DLD1 (cell line): ENCODE data around the gene CHST15.

Experiments
- in situ Hi-C: cut with HindIII; loops from 2 replicates; pipeline ENCODE4 v1.10.0; 2017; ENCODE audit warnings: low sequenced_read_pairs

Gene CHST15

DNA sequence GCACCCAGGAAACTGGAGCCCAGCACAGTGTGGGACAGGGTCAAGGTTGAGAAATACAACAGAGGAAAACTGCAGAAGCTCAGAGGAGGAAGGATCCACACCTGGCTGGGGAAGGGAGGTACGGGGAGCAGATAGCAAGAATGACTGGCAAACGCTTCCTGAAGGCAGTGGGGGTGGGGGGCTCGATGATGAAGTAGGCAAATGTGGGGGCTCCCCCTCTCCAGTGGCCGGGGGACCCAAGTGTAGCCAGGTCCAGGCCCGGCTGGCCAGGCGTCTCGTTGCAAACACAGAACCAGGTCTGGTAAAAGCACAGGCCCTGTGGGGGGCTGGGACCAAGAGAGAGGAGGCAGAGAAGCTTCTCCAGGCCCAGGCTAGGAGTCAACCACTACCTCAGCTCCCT lies 7.7 kb downstream of the CHST15 start:
- in situ Hi-C loops, result no loop called here

DNA sequence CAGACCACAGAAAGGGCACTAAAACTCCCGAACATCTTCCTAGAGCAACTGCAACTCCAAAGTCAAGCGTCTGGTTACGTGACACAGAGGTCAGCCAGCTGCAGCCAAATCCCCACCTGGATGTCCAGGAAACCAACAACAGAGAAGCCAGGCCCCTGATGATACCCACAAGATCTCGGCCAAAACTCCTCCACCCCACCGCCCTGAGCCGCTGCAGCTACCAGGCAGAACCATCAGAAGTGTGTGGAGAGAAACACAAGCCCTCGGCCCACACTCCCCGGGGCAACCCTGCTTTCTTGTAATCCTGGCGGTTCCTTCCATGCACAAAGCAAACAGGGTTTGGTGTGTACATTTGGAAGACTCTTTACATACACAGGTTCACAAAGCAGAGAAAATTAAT lies 8.7 kb downstream of the CHST15 start:
- in situ Hi-C loops, result no loop called here

DNA sequence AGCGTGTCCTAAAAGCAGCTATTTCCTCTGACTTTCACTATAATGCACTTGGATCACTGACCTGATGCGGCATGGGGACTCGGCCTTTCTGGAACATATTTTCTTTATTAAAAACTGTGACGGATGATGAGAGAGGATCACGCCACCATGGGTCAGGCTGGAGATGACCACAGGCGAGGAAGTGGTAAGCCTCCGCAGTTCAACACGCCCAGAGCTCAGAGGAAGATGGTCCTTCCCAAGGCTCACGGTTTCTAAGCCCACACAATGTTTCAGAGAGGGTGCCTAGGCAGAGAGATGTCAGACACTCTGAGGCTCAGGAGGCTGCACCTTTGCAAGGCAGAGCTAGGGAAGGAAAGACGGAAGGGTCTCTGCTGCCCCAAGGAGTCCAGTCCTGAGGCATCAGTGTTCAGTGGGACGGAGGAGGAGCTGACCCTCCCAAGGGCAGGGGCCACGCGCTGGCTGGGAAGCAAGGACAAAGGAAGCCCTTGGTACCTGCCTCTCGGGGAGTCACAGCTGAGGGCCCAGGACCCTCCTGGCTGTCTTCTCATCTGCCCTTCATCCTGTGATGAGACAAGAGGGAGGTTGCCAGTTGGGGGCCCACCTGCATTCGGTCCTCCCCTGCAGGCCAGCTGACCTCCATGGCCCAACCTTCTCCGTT lies 9.5 kb downstream of the CHST15 start:
- in situ Hi-C loops, result no loop called here

DNA sequence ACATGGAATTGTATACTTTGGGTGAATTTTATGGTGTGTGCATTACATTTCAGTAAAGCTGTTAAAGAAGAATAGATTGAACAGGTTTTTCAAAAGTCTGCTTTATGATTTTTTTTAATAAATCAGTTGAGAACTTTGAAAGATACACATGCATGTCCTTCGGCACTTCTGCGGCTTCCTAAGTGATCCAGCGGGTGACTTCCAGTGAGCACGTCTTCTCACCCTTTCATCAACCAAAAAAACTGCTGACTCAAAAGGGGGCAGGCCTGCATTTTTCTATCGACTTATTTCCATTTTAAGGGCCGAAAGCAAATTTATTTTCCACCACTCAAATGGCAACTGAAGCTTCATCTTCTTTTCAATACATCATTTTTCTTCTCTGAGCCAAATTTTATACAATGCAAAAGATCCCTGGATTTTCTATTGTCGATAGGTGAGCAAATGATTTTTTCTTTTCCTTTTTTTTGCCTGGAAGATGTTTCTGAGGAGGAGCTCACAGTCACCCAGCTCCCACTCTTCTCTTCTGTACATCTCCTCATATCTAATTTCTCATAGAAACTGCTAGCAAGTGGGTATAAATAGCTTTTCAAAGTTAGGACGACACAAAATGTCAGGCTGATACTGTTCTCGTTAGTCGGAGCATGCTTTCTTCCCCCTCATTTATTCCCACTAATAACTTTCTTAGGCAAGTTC lies 10.2 kb downstream of the CHST15 start:
- in situ Hi-C loops, result no loop called here

DNA sequence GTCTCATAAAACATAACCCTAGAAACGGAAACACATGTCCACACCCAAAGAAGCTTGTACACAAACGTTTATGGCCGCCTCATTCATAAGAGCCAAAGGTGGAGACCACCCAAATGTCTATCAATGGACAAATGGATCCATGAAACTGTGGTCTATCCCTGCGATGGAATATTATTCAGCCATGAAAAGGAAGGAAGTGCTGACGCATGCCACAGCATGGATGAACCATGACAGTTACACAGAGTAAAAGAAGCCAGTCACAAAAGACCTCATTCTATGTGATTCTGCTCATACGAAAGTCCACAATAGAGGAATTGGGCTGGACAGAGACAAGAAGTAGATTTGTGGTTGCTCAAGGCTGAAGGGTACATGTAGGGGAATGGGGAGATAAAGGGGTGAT lies 10.8 kb downstream of the CHST15 start:
- in situ Hi-C loops, result no loop called here

DNA sequence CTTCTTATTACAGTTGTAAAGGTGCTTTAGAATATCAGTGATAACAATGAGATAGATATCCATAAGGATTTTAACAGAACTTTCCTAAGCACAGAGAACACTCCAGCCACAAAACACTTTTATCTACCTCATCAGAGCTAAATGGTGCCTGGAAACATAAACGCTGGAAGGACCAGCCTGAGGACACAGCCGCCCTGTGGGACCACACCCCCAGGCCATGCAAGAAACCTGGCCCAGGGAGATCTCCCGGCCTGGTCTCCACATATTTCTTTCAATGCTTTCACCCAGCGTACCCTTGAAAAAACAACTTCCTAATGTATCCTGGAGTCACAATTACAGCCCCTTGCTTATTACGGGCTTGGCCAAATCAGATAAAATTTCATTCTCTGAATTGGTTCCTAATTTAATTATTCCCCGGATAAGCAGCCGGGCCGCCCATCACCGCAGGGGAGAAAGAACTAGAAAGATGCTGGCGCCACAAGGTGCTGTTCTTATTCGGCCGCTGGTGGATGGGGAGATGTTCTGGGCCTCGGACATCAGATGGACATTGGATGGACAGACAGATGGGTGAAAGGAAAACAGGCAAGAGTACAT lies 11.8 kb downstream of the CHST15 start:
- in situ Hi-C loops, result no loop called here

DNA sequence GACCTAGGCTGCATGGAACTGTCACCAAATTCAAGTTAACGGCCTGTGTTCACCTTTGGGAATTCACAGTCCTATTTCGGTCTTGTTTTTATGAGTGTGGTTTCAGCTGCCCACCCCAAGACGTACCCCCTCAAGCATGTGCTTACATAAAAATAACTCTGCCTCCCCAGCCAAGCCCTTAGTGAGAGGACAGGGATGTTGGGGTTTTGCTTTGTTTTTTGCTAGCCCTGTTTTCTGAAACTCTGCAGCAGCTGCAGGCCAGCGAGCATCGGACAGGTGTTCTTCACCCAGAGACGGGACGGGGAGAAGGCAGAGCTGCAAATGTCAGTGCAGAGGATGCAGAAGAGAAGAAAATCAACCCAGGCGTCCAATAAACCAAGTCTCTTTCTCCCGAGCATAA lies 13.5 kb downstream of the CHST15 start:
- in situ Hi-C loops, result no loop called here

DNA sequence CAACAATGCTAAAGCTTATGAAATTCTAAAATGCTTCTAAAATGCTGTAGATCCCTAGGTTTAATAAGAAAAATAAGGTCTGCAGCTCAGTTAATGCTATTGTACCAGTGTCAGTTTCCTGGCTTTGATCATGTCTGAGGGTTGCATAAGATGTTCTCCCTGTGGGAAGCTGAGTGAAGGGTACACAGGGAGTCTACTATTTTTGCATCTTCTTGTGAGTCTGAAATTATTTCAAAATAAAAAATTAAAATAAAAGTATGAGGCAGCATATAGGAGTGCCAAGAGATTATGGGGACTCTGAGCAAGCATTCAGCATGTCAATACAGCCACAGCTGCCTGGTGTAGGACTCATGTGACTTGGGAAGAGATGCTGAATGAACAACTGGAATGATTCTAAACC lies 14.7 kb downstream of the CHST15 start:
- in situ Hi-C loops, result no loop called here

DNA sequence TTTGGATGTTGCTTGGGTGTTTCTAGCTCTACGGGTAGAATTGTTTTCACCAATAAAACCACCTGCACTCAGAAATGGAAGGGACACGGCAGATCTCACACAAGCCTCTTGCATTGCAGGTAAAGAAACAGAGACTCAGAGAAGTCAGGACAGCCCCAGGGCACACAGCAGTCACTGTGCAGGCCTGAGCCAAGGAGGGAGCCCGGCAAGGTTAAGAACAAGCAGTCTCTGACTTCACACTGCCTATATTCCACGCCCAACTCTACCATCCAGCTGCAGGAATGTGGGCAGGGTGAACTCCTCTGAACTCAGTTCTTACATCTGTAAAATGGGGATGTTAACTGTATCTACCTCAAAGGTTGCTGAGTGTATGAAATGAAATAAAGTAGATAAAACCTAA lies 15.4 kb downstream of the CHST15 start:
- in situ Hi-C loops, result no loop called here

DNA sequence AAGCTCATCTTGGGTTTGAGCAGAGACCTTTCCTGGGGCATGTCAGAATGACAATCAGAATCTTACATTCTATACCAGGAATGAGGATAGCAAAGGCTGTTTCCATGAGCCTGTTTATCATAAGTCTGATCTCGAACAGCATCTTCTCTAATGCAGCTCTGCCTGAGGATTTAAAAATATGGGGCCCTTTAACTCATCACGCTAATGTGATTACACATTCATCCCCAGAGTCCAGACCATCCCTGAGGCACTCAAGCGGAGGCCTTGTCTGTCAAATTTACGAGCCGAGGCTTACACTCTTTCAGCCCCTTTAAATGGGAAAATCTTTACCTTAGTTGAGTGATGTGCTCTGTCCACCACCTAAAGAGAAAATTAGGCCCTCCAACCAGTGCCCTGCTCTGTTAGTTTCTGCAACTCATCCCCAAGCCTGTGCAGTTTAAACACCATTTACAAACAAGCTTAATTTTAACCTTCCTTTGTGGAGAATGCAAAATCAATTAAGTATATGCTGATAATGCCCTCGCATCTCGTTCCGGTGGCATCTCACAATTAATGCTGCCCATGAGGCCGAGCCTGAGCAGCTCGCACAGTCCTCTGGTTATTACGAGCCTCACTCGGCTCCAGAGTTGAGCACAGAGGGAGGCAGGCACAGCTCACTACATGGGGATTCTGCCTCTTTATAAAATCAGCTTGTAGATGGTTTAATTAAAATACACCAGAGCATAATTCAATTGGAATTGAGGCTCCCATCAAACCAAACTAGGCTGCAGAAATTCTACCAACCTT lies 16.0 kb downstream of the CHST15 start:
- in situ Hi-C loops, result no loop called here

DNA sequence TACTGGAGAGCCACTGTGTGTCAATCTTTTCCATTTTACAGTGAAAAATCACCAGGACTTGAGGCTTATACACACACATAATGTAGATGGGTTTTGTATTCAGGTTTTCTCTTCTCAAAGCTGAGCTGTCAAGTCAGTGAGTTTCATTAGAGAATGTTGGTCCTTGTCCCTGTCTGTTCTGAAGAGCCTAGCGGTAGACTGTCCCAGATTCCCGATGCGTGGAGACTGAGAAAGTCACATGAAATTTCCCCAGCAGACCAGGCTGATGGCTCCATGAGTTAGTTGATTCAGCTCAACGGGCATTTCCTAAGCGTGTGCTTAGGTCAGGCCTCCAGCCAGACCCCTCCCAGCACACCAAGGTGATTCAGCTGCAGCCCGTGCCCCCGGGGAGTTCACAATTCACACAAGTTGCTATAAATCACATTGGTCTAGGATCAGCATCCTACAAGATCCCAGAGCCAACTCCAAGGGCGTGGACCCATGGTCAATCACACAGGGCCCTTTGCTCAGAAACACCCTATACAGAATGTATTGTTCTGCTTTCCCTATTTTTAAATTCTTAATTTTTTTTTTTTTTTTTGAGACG lies 17.2 kb downstream of the CHST15 start:
- in situ Hi-C loops, result no loop called here

DNA sequence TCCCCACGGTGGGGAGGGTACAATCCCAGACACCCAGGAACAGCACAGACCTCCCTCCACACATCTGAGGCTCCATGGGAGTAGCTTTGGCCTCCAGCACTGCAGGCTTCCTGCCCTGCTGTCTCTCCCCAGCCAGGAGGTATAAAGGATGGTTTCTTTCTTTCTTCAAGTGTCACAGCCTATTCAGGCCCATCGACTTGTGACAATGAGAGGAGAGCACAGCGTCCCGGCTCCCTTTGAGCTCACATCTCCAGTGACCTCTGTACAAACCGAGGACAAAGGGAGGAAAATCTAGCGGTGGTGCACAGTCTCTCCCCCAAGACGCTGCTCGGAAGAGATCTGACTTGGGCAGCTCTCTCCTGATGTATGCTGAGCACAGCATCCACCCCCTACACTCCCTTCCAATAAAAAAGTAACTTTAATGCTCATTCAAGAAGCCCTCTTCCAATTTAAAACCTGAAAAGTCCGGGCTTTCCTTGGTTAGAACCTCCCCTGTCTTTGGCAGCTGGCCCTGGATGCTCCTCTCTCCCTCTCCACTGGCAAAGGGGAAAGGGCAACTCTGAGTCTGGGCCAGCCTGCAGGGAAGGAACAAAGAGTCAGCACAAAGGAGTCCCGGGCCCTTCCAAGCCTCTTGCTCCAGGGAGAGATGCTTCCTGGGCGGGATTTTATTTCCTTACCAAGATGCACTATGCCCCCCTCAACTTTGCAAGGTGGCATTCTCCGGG lies 18.0 kb downstream of the CHST15 start:
- in situ Hi-C loops, result no loop called here

DNA sequence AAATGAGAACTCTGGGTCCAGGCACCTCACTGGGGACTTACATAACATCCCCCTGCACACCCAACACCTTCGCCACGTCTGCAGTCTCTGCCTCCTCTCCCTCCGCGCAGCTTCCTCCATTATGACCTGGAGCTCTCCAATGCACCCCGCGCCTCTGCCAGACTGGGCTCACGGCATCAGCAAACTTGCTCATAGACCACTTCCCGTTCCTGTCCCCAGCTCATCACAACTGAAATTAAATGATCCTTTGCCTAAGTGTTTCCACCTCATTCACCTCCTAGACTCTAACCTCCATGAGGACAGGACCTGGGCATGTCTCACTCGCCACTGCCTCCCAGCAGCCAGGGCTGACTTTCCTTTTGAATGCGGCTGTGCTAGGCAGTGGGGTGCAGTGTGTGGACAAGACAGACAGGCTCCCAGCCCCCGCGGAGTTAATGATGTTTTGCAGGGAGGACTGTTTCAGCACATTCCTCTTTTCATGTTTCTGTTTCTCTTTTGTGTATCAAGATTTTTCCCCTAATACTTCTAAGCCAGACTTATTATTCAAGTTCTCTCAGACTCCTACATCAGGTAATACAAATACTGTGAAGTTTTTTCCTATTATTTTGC lies 18.8 kb downstream of the CHST15 start:
- in situ Hi-C loops, result no loop called here

DNA sequence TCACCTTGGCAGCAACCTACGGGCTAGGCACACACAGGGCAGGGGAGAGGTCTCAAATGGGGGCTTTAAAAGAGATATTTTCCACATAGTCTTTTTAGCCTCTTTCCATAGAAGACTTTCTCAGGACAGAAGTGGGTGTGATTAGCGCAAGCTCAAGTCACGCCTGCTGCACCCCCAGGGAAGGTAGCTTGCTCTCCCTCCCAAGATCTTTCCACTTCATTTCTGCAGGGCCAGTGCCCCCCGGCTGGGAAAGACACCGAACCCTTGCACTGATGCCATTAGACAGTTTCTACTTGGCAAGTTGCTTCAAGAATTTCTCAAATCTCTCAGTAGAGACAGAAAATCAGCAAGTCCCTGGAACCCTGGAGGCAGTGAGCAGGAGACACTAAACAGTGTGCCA lies 19.4 kb downstream of the CHST15 start:
- in situ Hi-C loops, result no loop called here

DNA sequence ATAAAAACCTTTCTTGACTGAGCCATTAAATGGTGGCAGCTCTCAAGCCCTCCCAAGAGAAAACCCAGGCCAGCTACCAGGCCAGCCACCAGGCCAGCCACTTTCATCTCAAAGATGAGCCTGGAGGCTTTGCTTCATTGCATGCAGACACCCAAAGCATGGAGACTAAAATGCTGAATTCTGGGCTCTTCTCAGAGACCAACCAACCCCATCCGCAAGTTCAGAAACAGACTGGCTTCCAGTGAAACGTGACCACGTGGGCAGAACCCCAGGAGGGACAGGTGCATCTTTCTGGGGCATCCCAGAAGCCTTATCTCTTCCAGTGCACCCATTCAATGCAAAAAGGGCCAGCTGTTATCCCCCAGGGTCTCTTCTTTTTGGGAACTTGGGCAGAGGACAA lies 20.9 kb downstream of the CHST15 start:
- in situ Hi-C loops, result no loop called here

DNA sequence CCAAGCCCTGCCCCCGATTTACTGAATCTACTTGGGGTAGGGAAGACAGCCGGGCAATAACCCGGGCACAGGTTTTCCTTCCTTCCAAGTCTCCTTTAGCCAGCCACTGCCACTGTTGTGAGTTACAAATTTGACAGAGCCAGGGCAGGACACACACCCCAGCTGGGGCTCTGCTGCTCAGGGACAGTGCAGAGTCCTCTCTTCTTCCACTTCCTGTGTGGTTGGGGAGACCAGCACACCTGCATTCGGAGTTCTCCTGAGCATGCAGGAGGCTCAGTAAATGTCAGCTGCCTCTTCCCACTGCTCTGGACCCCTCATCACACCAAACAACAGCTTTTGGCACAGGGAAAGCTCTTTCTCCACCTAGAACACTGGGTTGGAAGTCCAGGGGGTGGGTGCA lies 21.3 kb downstream of the CHST15 start:
- in situ Hi-C loops, result no loop called here

DNA sequence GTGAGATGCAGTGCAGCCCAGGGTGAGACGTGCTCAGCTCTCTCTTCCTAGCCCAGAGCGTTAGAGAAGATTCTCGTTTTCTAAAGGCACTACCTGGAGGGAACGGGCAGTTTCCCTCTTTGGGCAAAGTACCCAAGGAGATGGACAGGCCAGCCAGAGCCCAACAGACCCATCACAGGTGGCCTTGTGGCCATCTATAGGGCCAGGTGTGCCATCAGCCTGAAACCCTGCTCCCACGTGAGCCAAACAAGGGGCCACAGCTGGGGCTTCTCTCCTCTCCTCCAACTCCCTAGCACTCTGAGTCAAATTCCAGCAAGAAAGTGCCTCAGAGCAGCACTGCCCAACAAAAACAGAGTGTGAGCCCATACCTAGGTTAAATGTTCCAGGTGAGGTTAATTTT lies 22.3 kb downstream of the CHST15 start:
- in situ Hi-C loops, result no loop called here

DNA sequence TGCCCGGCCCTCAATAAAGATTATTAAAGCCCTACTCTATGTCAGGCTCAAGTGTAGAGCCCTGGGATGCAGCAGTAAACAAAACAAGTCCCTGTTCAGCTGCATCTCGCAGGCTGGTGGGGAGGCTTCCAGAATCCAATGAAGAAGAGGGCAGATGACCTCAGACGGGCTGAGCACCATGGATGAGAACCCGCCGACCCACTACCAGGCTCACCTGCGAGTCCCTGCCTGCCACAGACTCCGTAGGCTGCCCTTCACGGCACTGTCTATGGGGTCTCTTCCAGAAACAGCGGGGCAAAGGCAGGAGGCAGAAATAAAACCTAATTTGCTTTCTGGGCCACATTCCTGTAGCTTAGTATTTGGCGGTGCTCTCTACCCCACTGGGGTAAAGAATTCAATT lies 22.7 kb downstream of the CHST15 start:
- in situ Hi-C loops, result no loop called here

DNA sequence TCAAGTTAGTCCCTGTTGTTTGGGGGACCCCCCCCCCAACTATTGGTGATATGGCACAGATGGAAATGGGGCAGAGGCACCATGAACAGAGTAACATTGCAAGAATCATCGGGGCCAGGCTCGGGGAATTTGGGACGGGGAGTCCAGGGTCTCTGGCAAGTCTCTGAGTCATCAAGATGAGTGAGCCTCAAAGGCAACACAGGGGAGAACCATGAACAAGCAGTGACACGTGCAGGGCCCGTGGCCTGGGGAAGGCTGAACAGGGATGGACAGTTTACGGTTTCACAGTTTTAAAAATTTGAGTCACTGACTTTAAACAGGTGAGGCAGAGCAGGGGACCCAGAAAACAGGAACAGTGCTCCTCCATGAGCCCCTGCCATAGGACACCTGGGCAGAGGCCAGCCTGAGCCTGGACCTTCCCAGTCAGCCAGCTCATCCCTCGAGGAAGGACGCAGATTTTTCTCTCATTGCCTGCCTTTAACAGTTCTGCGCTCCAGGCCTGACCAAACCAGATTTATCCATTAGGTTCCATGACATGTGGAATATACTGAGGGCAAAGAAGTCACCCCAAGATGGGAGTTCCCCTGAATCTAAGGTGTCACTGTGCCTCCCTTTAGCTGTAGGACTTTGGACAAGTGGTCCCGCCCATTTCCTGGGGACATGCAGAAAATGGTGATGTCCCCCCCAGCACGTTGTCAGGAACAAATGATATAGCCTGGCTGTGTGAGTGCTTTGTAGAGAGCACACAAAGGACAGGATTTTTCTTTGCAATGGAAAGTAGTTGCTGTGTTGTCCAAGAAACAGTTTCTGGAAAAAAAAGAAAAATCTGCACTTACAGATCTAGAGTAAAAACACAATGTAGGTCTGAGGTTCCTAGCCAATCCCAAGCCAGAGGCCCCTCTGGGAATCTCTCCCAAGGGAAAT lies 23.8 kb downstream of the CHST15 start:
- in situ Hi-C loops, result no loop called here
